ENCODE results near the gene BAX. TPM values are rescaled to one million over a fixed set of nuclear protein-coding genes. Genes with fewer than 3 reads are reported as not detected.

The BAX gene
- total RNA-seq, 1 experiment from 2014 or later = 346 TPM

GRCh38 chr19:48988286-48988685 is 33.6 kb downstream of the BAX start:
- Mint-ChIP-seq H3K27ac (peak overlapping the region; percentile 85), H3K9me3 (no peaks in the 10 kb centered on the region), H3K36me3 (peaks cover 32% of the 10 kb centered on the region), H3K4me3 (no peak overlapping the region), H3K27me3 (ENCODE audit: low read depth) (no peaks in the 10 kb centered on the region), H3K4me1 (peaks cover 18% of the 10 kb centered on the region)
- TF ChIP-seq JUN (CRISPR knock-in tag; IDR thresholded peaks at IDR 0.05) = no peak
- TF ChIP-seq, protein P1, sequence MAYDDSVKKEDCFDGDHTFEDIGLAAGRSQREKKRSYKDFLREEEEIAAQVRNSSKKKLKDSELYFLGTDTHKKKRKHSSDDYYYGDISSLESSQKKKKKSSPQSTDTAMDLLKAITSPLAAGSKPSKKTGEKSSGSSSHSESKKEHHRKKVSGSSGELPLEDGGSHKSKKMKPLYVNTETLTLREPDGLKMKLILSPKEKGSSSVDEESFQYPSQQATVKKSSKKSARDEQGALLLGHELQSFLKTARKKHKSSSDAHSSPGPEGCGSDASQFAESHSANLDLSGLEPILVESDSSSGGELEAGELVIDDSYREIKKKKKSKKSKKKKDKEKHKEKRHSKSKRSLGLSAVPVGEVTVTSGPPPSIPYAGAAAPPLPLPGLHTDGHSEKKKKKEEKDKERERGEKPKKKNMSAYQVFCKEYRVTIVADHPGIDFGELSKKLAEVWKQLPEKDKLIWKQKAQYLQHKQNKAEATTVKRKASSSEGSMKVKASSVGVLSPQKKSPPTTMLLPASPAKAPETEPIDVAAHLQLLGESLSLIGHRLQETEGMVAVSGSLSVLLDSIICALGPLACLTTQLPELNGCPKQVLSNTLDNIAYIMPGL (CRISPR knock-in tag; IDR thresholded peaks at IDR 0.05) = no peak
- peak; percentile 77; the same call in 1 of the 2 replicates for TF ChIP-seq ZNF121 (CRISPR knock-in tag; IDR thresholded peaks at IDR 0.05)
- TF ChIP-seq ZNF396 (CRISPR knock-in tag; IDR thresholded peaks at IDR 0.05; ENCODE audit: borderline replicate concordance) = no peak
- TF ChIP-seq, protein P2, sequence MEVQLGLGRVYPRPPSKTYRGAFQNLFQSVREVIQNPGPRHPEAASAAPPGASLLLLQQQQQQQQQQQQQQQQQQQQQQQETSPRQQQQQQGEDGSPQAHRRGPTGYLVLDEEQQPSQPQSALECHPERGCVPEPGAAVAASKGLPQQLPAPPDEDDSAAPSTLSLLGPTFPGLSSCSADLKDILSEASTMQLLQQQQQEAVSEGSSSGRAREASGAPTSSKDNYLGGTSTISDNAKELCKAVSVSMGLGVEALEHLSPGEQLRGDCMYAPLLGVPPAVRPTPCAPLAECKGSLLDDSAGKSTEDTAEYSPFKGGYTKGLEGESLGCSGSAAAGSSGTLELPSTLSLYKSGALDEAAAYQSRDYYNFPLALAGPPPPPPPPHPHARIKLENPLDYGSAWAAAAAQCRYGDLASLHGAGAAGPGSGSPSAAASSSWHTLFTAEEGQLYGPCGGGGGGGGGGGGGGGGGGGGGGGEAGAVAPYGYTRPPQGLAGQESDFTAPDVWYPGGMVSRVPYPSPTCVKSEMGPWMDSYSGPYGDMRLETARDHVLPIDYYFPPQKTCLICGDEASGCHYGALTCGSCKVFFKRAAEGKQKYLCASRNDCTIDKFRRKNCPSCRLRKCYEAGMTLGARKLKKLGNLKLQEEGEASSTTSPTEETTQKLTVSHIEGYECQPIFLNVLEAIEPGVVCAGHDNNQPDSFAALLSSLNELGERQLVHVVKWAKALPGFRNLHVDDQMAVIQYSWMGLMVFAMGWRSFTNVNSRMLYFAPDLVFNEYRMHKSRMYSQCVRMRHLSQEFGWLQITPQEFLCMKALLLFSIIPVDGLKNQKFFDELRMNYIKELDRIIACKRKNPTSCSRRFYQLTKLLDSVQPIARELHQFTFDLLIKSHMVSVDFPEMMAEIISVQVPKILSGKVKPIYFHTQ (CRISPR knock-in tag; IDR thresholded peaks at IDR 0.05) = no peak
- ChIA-PET CTCF (interaction anchor here (4.2 kb wide), 1 partner anchor 17 kb away, joined by 18 read pairs; no protein-coding TSS in a partner anchor), POLR2A (no interaction called here)
- no peak for DNase-seq (ENCODE audit: low spot score)
- no peak for ATAC-seq

- ATAC-seq = no peak
- TF ChIP-seq MYBL2 (CRISPR knock-in tag; IDR thresholded peaks at IDR 0.05) = no peak
- TF ChIP-seq ZNF219 (CRISPR knock-in tag; IDR thresholded peaks at IDR 0.05; ENCODE audit: borderline replicate concordance) = no peak
- TF ChIP-seq, protein P3, sequence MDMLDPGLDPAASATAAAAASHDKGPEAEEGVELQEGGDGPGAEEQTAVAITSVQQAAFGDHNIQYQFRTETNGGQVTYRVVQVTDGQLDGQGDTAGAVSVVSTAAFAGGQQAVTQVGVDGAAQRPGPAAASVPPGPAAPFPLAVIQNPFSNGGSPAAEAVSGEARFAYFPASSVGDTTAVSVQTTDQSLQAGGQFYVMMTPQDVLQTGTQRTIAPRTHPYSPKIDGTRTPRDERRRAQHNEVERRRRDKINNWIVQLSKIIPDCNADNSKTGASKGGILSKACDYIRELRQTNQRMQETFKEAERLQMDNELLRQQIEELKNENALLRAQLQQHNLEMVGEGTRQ (CRISPR knock-in tag; IDR thresholded peaks at IDR 0.05) = no peak
- TF ChIP-seq, protein P4, sequence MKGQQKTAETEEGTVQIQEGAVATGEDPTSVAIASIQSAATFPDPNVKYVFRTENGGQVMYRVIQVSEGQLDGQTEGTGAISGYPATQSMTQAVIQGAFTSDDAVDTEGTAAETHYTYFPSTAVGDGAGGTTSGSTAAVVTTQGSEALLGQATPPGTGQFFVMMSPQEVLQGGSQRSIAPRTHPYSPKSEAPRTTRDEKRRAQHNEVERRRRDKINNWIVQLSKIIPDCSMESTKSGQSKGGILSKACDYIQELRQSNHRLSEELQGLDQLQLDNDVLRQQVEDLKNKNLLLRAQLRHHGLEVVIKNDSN (CRISPR knock-in tag; IDR thresholded peaks at IDR 0.05) = no peak
- no peak for TF ChIP-seq TEAD1 (CRISPR knock-in tag; IDR thresholded peaks at IDR 0.05)
- Mint-ChIP-seq H3K36me3 (peaks cover 30% of the 10 kb centered on the region), H3K27me3 (ENCODE audit: low read depth) (no peaks in the 10 kb centered on the region), H3K9me3 (no peaks in the 10 kb centered on the region), H3K4me3 (no peak overlapping the region), H3K27ac (peak overlapping the region; percentile 36; the same call in 1 of the 2 replicates), H3K4me1 (peaks cover 21% of the 10 kb centered on the region)
- ChIA-PET POLR2A (no interaction called here), CTCF (interaction anchor here (0.7 to 4.2 kb wide), 2 partner anchors 18 to 29 kb away, joined by 4 to 18 read pairs; no protein-coding TSS in a partner anchor)
- no peak for DNase-seq (ENCODE audit: low spot score)
These were observed 34.2 kb downstream of the BAX start for GRCh38 chr19:48988860-48989259.

DNA sequence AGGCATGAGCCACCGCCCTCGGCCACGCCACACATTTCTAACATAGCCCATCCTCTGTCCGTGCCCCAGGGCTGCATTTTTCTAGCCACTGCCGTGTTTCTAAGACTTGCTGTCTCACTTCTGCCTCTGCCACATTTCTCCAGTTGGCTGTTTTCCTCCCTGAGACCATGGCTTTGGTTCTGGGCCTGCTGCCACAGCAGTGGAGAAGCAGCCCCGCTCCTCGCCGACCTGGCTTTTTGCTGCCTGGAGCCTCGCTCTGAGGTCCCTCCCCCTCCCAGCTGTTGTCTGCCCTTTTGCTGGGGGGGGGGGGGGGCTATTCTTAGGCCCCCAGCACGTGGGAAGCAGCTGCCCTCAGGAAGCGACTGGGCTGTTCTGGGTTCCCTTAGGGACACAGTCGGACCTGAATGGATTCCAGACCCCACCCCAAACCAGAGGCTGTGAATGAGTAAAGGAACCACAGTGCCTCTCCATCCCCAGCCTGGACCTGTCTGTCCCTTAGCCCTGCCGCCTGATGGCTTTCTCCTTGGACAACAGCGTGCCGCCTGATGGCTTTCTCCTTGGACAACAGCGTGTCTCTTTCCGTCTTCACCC is 35.1 kb downstream of the BAX start:
- Mint-ChIP-seq H3K27ac (peak overlapping the region; percentile 12; the same call in 1 of the 2 replicates), H3K4me1 (peaks cover 27% of the 10 kb centered on the region), H3K9me3 (no peaks in the 10 kb centered on the region), H3K4me3 (no peak overlapping the region), H3K27me3 (ENCODE audit: low read depth) (no peaks in the 10 kb centered on the region), H3K36me3 (peaks cover 30% of the 10 kb centered on the region)
- ChIA-PET POLR2A (no interaction called here), CTCF (interaction anchor here (1.6 to 4.2 kb wide), 2 partner anchors 10 to 19 kb away, joined by 9 to 18 read pairs; no protein-coding TSS in a partner anchor)
- no peak for DNase-seq (ENCODE audit: low spot score)
- no peak for ATAC-seq
- TF ChIP-seq ATF1 (CRISPR knock-in tag; IDR thresholded peaks at IDR 0.05) (no peak), IRF2 (CRISPR knock-in tag; IDR thresholded peaks at IDR 0.05; ENCODE audit: borderline replicate concordance, low read depth) (no peak), OVOL2 (CRISPR knock-in tag; IDR thresholded peaks at IDR 0.05; ENCODE audit: borderline replicate concordance) (no peak), ZSCAN18 (CRISPR knock-in tag; IDR thresholded peaks at IDR 0.05) (no peak), CBFB (CRISPR knock-in tag; IDR thresholded peaks at IDR 0.05; ENCODE audit: low read depth) (no peak), SMAD3 (CRISPR knock-in tag; IDR thresholded peaks at IDR 0.05; ENCODE audit: borderline replicate concordance) (no peak), ZNF425 (CRISPR knock-in tag; conservative IDR thresholded peaks at IDR 0.05) (no peak), TP53 (CRISPR knock-in tag; IDR thresholded peaks at IDR 0.05) (no peak), E2F4 (CRISPR knock-in tag; IDR thresholded peaks at IDR 0.05; ENCODE audit: borderline replicate concordance, low read depth) (no peak), FOXP1 (CRISPR knock-in tag; IDR thresholded peaks at IDR 0.05; ENCODE audit: borderline replicate concordance) (no peak)
